GM12873 (cell line): ENCODE results near the gene BTRC.

Source experiments
- TF ChIP-seq, protein P1 (sequence below): IDR thresholded peaks from 2 replicates; pipeline ENCODE4 v1.5.1; 2012; ENCODE audit warnings: low read depth, mild to moderate bottlenecking, moderate library complexity, low read length, control low read depth; ENCODE audit not compliant: insufficient read depth; ENCODE audit errors: missing control alignments

Gene BTRC

DNA sequence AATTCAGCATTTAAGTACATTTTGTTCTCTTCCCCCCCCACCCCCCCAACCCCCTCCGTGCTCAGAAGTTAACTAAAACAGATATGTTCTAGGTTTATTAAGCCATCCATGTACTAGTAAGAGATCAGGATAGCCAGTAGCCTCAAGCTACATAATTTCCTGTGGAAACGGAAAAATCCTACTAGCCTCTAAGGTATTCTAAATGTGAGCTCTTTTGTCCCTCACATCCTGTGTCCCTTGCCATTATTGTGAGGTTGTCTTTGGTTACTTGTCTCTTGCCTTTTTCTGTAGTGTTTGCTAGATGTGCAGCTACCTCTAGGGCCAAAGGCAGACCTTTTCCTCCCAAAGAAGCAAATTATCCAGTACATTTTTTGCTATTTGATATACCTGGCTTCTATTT is 92.1 kb downstream of the BTRC start:
- TF ChIP-seq, protein P1, sequence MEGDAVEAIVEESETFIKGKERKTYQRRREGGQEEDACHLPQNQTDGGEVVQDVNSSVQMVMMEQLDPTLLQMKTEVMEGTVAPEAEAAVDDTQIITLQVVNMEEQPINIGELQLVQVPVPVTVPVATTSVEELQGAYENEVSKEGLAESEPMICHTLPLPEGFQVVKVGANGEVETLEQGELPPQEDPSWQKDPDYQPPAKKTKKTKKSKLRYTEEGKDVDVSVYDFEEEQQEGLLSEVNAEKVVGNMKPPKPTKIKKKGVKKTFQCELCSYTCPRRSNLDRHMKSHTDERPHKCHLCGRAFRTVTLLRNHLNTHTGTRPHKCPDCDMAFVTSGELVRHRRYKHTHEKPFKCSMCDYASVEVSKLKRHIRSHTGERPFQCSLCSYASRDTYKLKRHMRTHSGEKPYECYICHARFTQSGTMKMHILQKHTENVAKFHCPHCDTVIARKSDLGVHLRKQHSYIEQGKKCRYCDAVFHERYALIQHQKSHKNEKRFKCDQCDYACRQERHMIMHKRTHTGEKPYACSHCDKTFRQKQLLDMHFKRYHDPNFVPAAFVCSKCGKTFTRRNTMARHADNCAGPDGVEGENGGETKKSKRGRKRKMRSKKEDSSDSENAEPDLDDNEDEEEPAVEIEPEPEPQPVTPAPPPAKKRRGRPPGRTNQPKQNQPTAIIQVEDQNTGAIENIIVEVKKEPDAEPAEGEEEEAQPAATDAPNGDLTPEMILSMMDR, result no peak

DNA sequence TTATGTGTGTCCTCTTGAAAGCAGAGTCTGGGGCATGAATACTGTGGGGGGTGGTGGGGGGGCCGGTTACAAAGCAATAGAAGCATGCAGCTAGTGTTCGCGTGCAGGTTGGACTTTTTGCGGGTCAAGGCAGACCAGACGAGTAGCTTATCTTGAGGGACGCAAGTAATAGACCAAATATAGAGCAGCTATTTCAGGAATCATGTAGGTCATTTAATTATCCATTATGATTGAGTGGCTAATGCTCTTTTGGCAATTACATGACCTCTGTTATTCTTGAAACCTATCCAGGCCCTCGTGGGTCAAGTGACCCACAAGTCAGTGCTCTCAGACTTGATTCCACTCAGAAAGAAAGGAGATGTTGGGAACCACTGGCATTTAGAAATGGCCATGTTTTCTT is 93.0 kb downstream of the BTRC start:
- TF ChIP-seq, protein P1, result no peak

DNA sequence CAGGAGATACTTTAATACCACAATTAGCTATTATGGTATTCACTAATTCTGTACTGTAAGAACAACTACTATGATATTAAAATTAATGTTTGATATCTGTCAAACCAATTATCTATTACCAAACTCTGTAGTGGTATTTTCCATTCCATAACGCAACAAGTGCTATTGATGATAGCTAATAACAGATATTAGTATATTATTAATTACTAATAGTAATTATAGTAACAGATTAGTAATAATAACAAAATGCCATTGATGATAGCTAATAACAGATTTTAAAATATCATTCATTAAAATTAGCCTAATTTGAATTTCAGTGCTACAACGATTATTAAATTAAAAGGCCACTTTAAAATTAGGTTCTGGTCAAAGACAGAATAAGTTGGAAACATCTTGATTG is 93.5 kb downstream of the BTRC start:
- TF ChIP-seq, protein P1, result no peak

DNA sequence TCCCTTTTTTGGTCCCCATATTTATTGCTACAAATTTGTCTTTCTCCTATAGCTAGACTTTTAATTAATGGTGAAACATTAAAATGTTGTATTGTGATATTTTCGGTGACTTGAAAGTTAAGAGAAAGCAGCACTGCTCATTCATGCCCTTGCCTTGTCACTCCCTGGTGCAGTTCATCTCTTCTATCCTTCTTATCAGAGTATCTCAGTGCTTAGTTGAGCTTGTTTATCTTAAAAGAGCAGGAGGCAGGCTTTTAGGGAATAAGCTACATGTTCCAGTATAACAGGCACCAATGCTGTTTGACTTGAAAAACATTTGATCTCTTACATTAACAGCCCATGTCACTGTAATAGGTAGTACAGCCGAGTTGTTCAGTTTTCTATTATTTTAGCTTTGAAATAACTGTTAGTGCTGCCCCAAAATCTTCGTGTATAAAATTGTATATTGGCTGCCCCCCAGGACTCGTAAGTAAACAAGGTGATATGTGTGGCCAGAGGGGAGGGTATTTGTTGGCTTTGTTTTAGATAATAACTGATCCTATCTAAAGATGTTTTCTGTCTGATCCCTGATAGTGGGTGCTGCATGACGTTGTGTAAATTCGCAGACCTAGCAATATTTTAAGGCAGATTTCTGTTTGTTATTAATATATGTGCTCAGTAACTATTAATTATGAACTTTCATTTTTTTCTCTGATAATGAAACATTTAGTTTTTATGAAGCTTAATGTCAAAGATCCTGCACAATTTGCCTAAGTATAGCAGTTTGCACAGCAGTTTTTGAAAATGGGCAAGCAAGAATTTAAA is 96.5 kb downstream of the BTRC start:
- TF ChIP-seq, protein P1, result no peak

DNA sequence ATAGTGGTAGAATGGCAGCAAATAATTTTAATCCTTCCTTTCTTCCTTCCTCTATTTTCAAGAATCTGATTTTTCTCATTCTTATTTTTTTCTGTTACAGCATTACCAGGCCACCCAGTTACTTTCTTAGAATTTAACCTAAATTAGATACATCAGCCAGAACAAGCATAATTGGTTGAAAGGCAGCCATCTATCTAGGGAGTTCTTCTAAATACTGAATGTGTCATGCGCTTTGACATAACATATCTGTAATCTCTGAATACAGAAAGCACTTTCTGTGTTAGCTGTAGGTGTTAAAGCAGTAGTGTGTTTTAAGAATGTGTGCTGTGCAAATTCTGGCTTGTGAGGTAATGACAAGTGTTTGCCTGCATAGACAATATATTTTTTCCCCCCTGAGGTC is 97.3 kb downstream of the BTRC start:
- TF ChIP-seq, protein P1, result no peak

DNA sequence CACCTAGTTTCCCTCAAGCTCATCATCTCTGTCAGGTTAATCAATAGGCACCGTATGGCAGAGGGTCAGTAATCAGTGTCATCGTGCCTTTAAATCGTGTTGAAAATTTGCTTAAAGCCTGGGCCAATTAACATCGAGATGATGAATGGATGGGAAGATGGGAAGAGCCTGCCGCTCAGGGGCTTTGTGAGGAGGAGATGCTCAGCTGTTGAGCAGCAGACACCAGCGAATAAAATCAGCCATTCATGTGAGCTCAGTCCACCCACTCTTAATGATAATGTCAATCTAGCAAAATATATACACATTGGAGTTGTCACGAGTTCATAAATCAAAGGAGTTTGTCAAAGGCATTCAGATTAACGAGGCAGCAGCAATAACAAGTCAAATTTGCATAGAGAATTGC is 97.7 kb downstream of the BTRC start:
- TF ChIP-seq, protein P1, result no peak

DNA sequence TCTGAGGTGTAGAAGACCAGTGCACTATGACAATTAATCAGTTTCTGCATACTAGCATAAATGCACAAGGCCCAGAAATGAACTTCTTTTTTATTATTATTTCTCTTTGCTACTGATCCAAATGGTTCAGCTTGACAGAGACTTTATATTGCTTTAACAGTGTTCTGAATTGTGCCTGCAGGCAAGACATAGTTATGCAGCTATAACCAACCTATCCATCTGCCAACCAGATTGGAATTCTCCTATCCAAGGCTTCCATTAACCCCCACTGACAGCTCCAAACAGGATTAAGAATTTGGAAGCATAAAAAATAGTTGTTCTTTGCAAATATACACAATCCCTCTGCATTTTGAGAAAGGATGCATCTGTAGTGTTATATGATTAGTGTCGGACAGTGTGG is 98.2 kb downstream of the BTRC start:
- TF ChIP-seq, protein P1, result no peak
